Glomerular visceral epithelial cell (primary cell): Measurements from ENCODE around the gene C1orf116.
A peak's percentile ranks its signal among the peaks of the same experiment; 100 is the strongest.

Source experiments
- DNase-seq: peaks from one replicate; pipeline ENCODE4 v3.0.0-alpha.2; 2016; ENCODE audit errors: extremely low spot score

Gene C1orf116

DNA sequence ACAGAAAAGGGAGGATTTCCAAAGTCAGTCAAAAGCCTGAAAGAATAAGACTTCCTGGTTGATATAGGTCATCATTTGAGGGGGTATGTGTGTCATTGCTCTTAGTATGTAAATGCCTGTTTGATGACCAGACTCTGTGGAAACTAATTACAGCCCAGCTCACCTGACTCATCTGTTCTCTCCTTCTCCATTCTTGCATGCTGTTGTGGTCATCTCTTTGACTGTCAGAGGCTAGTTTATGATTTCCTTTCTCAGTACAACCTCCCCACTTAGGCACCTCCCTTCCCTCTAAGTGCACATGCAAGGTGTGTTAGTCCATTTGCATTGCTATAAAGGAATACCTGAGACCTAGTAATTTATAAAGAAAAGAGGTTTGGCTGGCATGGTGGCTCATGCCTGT is 2.4 kb upstream of the C1orf116 start:
- DNase-seq: peak; percentile 86

- no peak for DNase-seq
Observed at GRCh38 chr1:207034208-207034607, 1.7 kb upstream of the C1orf116 start.

DNA sequence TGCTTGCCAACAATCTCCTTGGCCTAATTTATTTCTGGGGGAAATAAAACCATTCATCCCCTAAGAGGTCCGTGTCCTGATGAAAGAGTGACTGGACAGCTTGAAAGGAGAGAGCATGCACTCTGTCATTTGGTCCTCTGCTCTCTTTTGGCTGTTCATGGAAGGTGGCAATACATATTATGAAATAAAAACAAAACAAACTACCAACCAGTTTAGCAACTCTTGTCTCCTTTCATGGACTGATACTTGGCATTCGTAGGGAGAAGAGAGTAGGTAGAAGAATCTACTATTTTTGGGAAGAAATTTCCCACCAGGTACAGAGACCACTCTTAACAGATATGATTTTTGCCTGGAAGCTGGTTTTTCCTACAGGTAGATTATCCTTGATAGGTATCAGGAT is 746 bp upstream of the C1orf116 start:
- no peak for DNase-seq

DNA sequence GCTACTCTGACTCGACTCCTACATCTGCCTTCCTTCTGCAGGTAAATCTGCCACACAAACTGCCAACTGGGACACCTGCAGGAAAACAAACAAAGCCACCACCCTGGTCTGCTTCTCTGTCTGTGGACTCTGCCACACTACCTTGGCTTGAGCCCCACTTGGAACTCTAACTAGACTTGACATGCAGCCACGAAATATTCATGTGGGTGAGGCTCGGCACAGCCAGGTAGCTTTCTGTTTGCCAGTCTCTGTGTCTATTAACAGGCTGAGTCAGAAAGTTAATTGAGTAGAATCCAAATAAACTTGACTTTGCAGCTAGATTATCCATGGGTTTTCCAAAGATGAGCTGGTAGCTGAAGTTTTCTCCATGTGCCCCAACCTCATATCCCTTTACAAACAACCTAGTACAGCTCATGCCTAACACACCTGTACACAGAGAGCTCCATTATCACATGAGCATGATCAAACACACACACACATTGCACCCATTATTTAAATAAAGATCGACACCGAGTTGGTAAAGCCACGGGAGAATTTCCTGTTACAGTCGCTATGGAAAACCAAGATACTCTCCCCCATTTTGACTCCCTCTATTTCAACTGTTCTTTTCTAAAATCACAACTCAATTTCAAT is 808 bp downstream of the C1orf116 start:
- no peak for DNase-seq

- DNase-seq: no peak
Observed at GRCh38 chr1:207031016-207031415, 1.5 kb downstream of the C1orf116 start.

- no peak for DNase-seq
Observed at GRCh38 chr1:207030522-207031009, 2.0 kb downstream of the C1orf116 start.

DNA sequence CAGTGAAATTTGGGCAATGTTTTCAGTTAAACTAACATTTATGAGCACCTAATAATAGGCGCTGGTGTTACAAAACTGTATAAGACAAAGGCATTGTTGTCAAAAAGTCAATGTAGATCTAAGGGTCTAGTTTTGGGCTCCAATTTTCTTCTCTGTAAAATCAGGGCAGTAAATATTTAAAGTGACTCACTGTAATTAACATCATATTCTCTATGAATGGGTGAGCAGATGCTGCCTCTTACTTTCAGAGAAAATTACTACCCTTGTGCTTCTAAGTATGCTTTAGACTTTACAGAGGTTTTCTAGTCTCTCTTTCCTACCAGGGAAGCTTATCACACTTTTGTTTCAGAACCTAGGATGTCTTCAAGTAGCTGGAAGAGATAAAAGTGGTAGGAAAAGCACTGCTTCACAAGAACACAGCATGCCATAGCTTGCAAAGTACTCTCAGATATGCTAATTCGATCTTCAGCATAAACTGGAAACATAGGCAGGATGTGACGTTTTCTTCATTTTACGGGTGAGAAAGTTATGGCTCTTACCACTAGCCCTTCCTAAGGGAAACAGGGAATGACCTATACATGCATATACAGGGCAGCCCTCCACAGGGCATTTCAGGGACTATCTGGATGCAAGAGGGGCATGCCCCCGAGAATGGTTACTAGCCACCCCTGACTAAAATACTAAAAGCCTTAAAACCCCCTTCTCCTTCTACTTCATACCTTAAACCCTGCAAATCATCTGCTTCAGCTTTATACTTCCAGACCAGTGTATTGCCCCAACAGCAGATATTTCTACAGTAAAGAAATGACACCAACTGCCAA is 2.6 kb downstream of the C1orf116 start:
- no peak for DNase-seq

DNA sequence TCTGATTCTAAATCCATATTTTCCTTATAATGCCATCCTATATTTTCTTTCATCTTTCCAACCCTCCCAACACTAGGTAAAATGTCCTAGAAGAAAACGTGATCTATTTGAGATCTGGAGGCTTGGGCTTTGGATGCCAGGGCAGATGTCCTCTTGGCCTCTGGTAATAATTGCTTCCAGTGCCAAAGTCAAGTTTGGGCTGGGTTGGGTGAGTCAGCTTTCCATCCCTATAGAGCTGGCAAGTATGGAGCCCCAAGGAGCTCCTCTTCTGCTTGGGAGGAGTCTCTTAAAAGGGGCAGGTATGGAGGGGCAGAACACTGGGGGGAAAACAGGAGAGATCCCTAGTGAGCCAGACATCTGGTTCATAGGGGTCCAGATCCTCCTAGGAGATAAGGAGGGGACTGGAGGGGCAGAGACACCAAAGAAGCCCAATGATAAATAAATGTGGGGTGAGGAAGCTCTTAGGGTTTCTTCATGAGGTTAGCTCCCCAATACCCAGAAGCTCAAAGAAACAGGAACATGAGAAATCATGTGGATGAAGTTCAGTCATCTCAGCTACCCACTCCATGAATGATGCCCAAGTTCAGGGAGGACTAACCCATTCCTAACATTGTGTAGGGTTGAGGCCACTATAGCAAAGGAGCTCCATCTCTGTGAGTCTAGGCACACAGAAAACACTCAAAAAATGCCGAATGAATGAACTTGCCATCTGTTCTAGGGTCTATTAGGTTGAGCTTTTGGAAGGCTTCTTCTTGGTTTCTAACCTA is 3.5 kb downstream of the C1orf116 start:
- no peak for DNase-seq

GRCh38 chr1:207027921-207028320 is 4.6 kb downstream of the C1orf116 start:
- no peak for DNase-seq

GRCh38 chr1:207027206-207027777 is 5.3 kb downstream of the C1orf116 start:
- DNase-seq: peak; percentile 93

DNA sequence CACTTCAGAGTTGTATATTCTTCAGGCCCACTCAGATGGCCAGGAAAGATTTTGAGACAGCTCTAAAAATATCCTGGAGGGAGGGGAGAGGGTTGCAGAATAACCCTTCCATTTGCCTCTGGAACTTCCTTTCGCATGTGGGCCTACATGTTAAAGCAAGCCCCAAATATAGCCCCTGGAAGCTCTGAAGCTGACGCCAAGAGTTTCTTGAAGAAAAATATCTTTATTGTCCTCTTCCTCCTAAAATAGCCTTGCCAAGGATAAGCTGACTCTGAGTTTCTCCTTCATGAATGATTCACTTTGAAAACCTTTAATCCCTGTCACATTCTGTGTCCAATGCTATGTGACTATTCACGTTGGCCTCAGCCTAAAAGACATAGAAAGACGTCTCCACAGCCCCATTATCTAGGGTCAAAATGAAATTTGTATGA is 6.4 kb downstream of the C1orf116 start:
- no peak for DNase-seq

GRCh38 chr1:207025146-207025880 is 7.2 kb downstream of the C1orf116 start:
- peak; percentile 73 for DNase-seq

GRCh38 chr1:207024202-207025145 is 8.1 kb downstream of the C1orf116 start:
- DNase-seq: no peak

DNA sequence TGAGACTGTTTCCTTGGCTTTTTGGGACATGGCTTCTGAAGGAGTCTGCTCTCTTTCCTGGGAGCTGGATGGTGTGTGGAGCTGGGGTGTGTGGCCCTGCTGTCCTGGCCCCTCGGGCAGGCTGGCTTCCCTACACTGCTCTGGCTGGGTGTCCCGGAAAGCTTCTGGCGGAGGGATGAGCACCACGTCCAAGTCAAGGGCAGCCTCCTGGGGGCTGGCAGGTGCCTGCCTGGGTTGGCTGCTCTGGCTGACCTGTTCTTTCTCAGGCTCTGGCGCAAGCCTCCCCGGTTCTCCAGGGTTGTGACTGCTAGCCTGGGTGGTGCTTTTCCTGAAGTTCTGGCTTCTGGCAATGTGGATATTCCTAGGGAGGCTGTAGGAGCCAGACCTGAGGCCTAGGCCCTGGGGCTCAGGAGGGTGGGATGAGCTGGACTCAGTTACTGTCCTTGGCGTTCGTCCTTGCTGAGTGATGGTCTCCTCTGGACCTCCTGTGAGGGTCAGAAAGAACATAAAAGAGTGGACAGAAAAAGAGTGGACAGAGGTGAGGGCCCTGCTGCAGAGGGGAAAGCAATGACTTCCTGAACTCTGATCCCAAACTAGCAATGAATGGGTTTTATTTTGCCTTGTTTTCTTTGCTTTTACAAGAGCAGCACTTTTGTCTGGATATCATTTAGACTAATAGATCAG is 9.4 kb downstream of the C1orf116 start:
- no peak for DNase-seq

- DNase-seq: no peak
Observed at GRCh38 chr1:207021876-207022596, 10.5 kb downstream of the C1orf116 start.

DNA sequence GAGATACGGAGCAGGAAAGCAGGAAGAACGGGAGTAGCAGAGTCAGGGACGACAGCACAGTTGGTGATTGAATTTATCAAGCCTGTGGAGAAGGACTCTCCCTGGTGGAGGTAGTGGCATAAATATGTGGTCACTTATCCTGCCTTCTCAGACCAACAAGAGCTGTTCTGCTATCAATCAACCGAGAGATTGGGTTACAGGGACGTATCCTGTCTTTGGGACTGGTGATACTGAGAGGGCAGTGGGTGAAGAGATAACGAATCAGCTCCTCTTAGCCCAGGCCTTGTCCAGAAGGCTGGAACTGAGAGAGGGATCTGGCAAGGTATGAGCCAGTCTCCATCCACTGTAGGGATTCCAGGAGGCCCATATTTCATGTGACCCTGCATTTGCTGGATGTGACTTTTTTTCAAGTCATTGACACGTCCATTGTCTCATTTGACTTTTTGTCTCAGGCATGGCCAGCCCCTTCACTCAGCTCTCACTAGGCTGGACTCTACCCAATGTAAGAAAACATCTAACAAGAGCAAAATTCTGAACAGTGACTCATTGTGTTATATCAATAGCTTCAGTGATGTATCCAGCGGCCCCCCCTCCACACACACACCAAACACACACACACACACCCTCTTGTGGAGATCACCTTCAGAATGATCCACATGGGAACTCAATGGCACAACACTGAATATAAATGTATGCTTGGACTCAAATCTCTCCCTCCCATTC is 11.3 kb downstream of the C1orf116 start:
- DNase-seq: no peak

- no peak for DNase-seq
Observed at GRCh38 chr1:207020709-207021107, 11.8 kb downstream of the C1orf116 start.

DNA sequence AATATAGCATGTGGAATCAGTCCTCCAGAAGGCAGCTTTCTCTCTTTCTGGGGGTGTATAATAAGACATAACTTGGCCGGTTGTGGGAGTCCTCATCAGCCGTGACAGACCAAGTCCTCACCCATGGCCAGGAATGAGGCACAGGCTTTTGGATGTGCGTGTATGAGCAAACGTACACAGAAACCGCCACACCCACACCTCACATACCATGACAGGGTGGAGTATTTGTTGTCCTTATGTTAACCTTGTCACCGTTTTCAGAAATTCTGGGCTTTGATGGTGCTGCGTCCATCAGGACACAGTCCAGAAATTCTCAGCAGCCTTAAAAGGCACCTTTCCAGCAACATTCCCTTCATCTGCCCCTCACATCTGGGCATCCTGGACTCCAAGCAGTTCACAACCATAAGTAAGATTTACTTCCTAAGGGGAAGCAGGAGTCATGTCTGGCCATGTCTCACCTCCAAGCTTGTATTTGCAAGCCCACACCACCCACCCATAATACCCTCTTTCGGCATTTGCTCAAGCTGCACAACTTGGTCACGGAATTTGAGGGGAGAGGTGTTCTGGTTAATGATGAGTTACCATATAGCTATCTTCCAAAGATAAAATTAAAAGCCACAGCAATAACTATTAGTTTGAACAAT is 12.4 kb downstream of the C1orf116 start:
- DNase-seq: no peak
